ENCODE results near the gene SIM2. TPM values are rescaled to one million over a fixed set of nuclear protein-coding genes. Genes with fewer than 3 reads are reported as not detected.
"Not testable (repeated sequence)": the region's sequence is repeated elsewhere in the genome, so short reads cannot be mapped to it uniquely, and the experiment has no call there.

Gene SIM2
- total RNA-seq, 4 donors from 2014 or later: 0.47 to 2.3 TPM; not detected in 2

DNA sequence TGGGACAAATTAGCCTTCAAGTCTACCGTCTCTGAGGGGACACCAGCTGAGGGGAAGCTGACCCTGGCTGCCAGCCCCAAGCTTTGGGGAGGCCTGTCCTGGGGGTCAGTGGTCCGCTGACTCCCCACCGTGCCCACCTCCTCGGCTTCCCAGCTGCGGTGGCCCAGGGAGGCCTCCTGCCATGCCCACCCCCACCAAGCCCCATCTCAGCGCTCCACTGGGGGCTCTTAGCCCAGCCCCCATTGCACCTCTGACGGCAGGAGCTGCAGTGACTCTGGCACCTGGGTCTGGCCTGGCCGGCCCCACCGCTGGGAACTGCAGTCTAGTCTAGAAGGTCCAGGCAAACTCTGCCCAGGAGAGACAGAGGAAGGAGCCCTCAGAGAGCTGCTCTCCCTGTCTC is 30.2 kb upstream of the SIM2 start:
- no peak overlapping the region for H3K4me3 ChIP-seq
- TF ChIP-seq, protein P1, sequence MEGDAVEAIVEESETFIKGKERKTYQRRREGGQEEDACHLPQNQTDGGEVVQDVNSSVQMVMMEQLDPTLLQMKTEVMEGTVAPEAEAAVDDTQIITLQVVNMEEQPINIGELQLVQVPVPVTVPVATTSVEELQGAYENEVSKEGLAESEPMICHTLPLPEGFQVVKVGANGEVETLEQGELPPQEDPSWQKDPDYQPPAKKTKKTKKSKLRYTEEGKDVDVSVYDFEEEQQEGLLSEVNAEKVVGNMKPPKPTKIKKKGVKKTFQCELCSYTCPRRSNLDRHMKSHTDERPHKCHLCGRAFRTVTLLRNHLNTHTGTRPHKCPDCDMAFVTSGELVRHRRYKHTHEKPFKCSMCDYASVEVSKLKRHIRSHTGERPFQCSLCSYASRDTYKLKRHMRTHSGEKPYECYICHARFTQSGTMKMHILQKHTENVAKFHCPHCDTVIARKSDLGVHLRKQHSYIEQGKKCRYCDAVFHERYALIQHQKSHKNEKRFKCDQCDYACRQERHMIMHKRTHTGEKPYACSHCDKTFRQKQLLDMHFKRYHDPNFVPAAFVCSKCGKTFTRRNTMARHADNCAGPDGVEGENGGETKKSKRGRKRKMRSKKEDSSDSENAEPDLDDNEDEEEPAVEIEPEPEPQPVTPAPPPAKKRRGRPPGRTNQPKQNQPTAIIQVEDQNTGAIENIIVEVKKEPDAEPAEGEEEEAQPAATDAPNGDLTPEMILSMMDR (IDR thresholded peaks at IDR 0.05): no peak
- no peak for TF ChIP-seq POLR2AphosphoS5 (IDR thresholded peaks at IDR 0.05)
- peaks cover 63% of the 10 kb centered on the region for H3K27me3 ChIP-seq
- no peaks in the 10 kb centered on the region for H3K9me3 ChIP-seq
- WGBS, 2 donors (ENCODE audit: low coverage in 1 of 2): no CpG with 5 or more reads among the region's 9 CpGs
- H3K36me3 ChIP-seq: no peaks in the 10 kb centered on the region
- no peaks in the 10 kb centered on the region for H3K4me1 ChIP-seq
- no peak overlapping the region for H3K27ac ChIP-seq
- no peak for ATAC-seq

DNA sequence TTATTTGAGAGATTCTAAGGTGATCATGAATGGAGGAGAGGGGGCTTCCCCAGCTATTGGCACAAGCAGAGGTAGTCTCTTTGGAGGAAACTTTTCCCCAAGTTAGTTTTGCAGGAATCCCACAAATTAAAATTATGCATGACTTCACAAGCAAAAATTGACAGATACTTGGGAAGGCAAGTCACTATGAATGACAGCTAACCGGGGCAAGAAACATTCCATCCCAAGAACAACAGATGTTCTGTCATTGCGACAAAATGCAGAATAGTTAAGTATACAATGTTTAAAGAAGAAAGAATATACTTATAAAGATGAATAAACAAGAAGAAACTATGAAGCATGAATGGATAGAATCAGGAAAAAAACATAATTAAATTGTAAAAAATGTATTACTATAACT is 27.1 kb upstream of the SIM2 start:
- Histone ChIP-seq H3K4me3 (no peak overlapping the region), H3K9me3 (peaks cover 0 to under 1% (median 0%) of the 10 kb centered on the region in 3 donors), H3K27me3 (peaks cover 44% of the 10 kb centered on the region), H3K27ac (no peak overlapping the region), H3K36me3 (no peaks in the 10 kb centered on the region), H3K4me1 (no peaks in the 10 kb centered on the region)
- TF ChIP-seq, protein P1 (IDR thresholded peaks at IDR 0.05): no peak
- TF ChIP-seq POLR2A (IDR thresholded peaks at IDR 0.05) (no peak), POLR2AphosphoS5 (IDR thresholded peaks at IDR 0.05) (no peak), EP300 (IDR thresholded peaks at IDR 0.05) (no peak)
- ATAC-seq: no peak
- WGBS, 2 donors (ENCODE audit: low coverage in 1 of 2): 51 to 78% methylated on average over 2 of the region's 2 CpGs

DNA sequence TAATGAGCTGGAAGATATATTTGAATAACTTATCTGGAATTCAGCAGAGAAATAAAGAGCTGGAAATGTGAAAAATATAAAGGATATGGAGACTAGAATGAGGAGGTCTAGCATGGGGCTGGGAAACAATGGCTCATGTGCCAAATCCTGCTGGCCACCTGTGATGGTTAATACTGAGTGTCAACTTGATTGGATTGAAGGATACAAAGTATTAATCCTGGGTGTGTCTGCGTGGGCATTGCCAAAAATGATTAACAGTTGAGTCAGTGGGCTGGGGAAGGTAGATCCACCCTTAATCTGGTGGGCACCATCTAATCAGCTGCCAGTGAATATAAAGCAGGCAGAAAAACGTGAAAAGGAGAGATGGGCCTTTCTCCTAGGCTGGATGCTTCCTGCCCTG is 26.6 kb upstream of the SIM2 start:
- not testable (repeated sequence) for H3K27ac ChIP-seq, ATAC-seq, H3K4me3 ChIP-seq, H3K4me1 ChIP-seq, H3K9me3 ChIP-seq, H3K36me3 ChIP-seq
- peaks cover 42% of the 10 kb centered on the region for H3K27me3 ChIP-seq
- 47 to 74% methylated on average over 2 of the region's 2 CpGs for WGBS, 2 donors (ENCODE audit: low coverage in 1 of 2)

DNA sequence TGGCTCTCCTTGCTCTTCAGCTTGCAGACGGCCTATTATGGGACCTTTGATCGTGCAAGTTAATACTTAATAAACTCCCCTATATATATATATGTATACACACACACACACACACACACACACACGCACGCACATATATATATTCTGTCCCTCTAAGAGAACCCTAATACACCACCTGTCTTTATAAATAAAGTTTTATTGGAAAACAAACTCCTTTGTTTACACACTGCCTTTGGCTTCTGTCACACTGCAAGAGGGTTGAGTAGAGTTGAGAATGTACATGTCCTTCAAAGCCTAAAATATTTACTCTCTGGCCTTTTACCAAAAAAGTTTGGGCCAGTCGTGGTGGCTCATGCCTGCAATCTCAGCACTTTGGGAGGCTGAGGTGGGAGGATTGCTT is 26.2 kb upstream of the SIM2 start:
- Histone ChIP-seq H3K4me3 (no peak overlapping the region), H3K27me3 (peaks cover 38% of the 10 kb centered on the region), H3K9me3 (peaks cover 0 to 4% (median 0%) of the 10 kb centered on the region in 3 donors), H3K4me1 (no peaks in the 10 kb centered on the region), H3K36me3 (no peaks in the 10 kb centered on the region), H3K27ac (no peak overlapping the region)
- WGBS, 2 donors (ENCODE audit: low coverage in 1 of 2): 75 to 88% methylated on average over 4 to 5 of the region's 5 CpGs
- TF ChIP-seq POLR2A (IDR thresholded peaks at IDR 0.05) (no peak), EP300 (IDR thresholded peaks at IDR 0.05) (no peak), POLR2AphosphoS5 (IDR thresholded peaks at IDR 0.05) (no peak)
- TF ChIP-seq, protein P1 (IDR thresholded peaks at IDR 0.05): no peak
- ATAC-seq: no peak

DNA sequence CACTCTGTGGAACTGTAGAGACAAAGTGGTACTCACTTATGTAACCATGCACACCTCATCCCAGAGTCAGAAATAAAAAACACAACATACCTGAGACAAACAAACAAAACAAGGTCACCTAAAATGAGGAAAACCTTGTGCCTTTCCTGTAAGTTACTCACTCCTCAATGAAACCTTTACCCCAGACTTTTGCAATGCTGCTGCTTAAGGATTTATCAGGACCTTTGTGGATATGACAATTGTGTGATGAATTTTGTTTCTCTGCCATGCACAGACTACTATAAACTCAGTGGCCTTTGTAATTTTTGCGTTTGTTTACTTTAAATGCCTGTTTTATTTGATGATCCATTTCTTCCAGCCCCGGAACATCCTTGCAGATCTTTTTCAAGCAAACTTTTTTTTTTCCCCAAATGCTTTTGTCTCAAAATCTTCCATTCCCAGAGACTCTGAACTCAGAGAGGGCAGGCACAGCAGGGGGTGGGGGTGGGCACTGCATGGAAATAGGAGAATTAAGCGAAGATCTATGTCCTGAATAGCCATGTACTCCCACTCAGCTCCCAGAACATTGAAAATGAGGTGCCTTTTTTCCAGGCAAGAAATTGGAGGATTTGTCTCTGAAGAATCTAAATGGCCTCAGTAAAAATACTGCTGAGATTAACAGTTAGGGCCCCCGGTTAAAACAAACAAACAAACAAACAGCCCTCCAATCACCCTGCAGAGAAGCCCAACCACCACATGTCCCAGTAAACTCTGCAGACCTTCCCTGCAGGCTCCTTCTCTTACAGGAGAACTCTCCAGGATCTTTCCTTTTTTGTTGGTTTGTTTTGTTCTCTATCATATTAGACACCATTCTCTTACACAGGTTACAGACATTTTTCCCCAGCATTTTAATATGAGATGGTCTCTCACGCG is 22.6 kb upstream of the SIM2 start:
- Histone ChIP-seq H3K27me3 (peaks cover 42% of the 10 kb centered on the region), H3K4me3 (no peak overlapping the region), H3K9me3 (peaks cover 0 to 26% (median 3%) of the 10 kb centered on the region in 3 donors), H3K4me1 (no peaks in the 10 kb centered on the region), H3K27ac (no peak overlapping the region), H3K36me3 (no peaks in the 10 kb centered on the region)
- WGBS, 2 donors (ENCODE audit: low coverage in 1 of 2): 27 to 40% methylated on average over 4 to 5 of the region's 6 CpGs
- TF ChIP-seq POLR2A (IDR thresholded peaks at IDR 0.05): no peak
- TF ChIP-seq EP300 (IDR thresholded peaks at IDR 0.05): no peak
- TF ChIP-seq, protein P1 (IDR thresholded peaks at IDR 0.05): no peak
- no peak for TF ChIP-seq POLR2AphosphoS5 (IDR thresholded peaks at IDR 0.05)
- no peak for ATAC-seq

Data from gastroesophageal sphincter (tissue), 4 donors.